ENCODE measurements around the gene NCOA6. TPM values are rescaled to one million over a fixed set of nuclear protein-coding genes. Genes with fewer than 3 reads are reported as not detected.
"Not testable (repeated sequence)": the region's sequence is repeated elsewhere in the genome, so short reads cannot be mapped to it uniquely, and the experiment has no call there.

NCOA6 gene
- total RNA-seq, 1 donor from 2014 or later: 15.5 TPM

GRCh38 chr20:34798328-34798727, 27.1 kb downstream of the NCOA6 start:
- no peak for DNase-seq (ENCODE audit: low read depth)
- no peak for TF ChIP-seq CTCF (conservative IDR thresholded peaks at IDR 0.05; ENCODE audit: low read depth, low read length)
- H3K4me3 ChIP-seq (ENCODE audit: low read depth, low read length): no peak overlapping the region

- TF ChIP-seq CTCF (conservative IDR thresholded peaks at IDR 0.05; ENCODE audit: low read depth, low read length): no peak
- no peak for DNase-seq (ENCODE audit: low read depth)
- no peak overlapping the region for H3K4me3 ChIP-seq (ENCODE audit: low read depth, low read length)
Observed at GRCh38 chr20:34797012-34797995, 28.1 kb downstream of the NCOA6 start.

GRCh38 chr20:34794006-34794585, 31.4 kb downstream of the NCOA6 start:
- H3K4me3 ChIP-seq (ENCODE audit: low read depth, low read length): no peak overlapping the region
- DNase-seq (ENCODE audit: low read depth): no peak
- TF ChIP-seq CTCF (conservative IDR thresholded peaks at IDR 0.05; ENCODE audit: low read depth, low read length): no peak

GRCh38 chr20:34792687-34793363, 32.6 kb downstream of the NCOA6 start:
- no peak for TF ChIP-seq CTCF (conservative IDR thresholded peaks at IDR 0.05; ENCODE audit: low read depth, low read length)
- H3K4me3 ChIP-seq (ENCODE audit: low read depth, low read length): no peak overlapping the region

GRCh38 chr20:34791289-34792020, 34.0 kb downstream of the NCOA6 start:
- DNase-seq (ENCODE audit: low read depth): no peak
- no peak overlapping the region for H3K4me3 ChIP-seq (ENCODE audit: low read depth, low read length)
- TF ChIP-seq CTCF (conservative IDR thresholded peaks at IDR 0.05; ENCODE audit: low read depth, low read length): no peak

More at GRCh38 chr20:34792687-34793363, 32.6 kb downstream of the NCOA6 start:
- DNase-seq (ENCODE audit: low read depth): no peak

GRCh38 chr20:34781220-34781619, 44.2 kb downstream of the NCOA6 start:
- TF ChIP-seq CTCF (conservative IDR thresholded peaks at IDR 0.05; ENCODE audit: low read depth, low read length): no peak
- DNase-seq (ENCODE audit: low read depth): no peak
- no peak overlapping the region for H3K4me3 ChIP-seq (ENCODE audit: low read depth, low read length)

- H3K4me3 ChIP-seq (ENCODE audit: low read depth, low read length); DNase-seq (ENCODE audit: low read depth): not testable (repeated sequence)
Observed at GRCh38 chr20:34780291-34780690, 45.2 kb downstream of the NCOA6 start.
